Prostate gland (tissue), 2 donors: Measurements from ENCODE around the gene SAMHD1. TPM values are rescaled to one million over a fixed set of nuclear protein-coding genes. Genes with fewer than 3 reads are reported as not detected.
A peak's percentile ranks its signal among the peaks of the same experiment; 100 is the strongest.
"Not testable (repeated sequence)": the region's sequence is repeated elsewhere in the genome, so short reads cannot be mapped to it uniquely, and the experiment has no call there.

Experiments
- DNase-seq: peaks from one replicate; pipeline ENCODE4 v3.0.0-alpha.2; 2019; ENCODE audit warnings: low spot score
- H3K27ac ChIP-seq, 2 donors: fragments of 200-600 bp; sonication (generic); 2 replicates each; pipeline ENCODE4 v1.5.1; 2017 to 2019
- H3K27me3 ChIP-seq: fragments of 200-600 bp; sonication (generic); replicated peaks from 2 replicates; pipeline ENCODE4 v1.5.1; 2019; ENCODE audit not compliant: insufficient read depth
- H3K36me3 ChIP-seq, 2 donors: fragments of 200-600 bp; sonication (generic); 1 replicate in 1 of 2; 2 replicates in 1 of 2; pipeline versions ENCODE4 v1.5.1 to v1.8.1; 2017 to 2019
- H3K4me1 ChIP-seq: fragments of 200-600 bp; sonication (generic); replicated peaks from 2 replicates; pipeline ENCODE4 v1.5.1; 2019
- H3K4me3 ChIP-seq, 2 donors: fragments of 200-600 bp; sonication (generic); 2 replicates each; pipeline ENCODE4 v1.5.1; 2017 to 2019
- H3K9me3 ChIP-seq: fragments of 200-600 bp; sonication (generic); 2 replicates; pipeline ENCODE4 v1.5.1; 2017
- CTCF ChIP-seq, 4 experiments: fragments of 200-600 bp in 2 of 4; fragments of 450-650 bp in 2 of 4; sonication (generic) in 2 of 4; IDR thresholded peaks; 1 replicate in 3 of 4; 2 replicates in 1 of 4; pipeline ENCODE4 v1.5.1; 2016 to 2019; ENCODE audit warnings: antibody characterized with exemption in 4 of 4, mild to moderate bottlenecking in 2 of 4, moderate library complexity in 2 of 4
- POLR2A ChIP-seq: fragments of 450-650 bp; IDR thresholded peaks from one replicate; pipeline ENCODE4 v1.6.1; 2016; ENCODE audit warnings: antibody characterized with exemption, mild to moderate bottlenecking
- POLR2AphosphoS5 ChIP-seq: sonication (generic); formaldehyde crosslinking; IDR thresholded peaks from one replicate; pipeline ENCODE4 v1.6.1; 2017; ENCODE audit warnings: antibody characterized with exemption
- WGBS: methylation state at CpG from one replicate; pipeline ENCODE4 v1.1.5; 2018; 5-methylcytosine and 5-hydroxymethylcytosine counted together
- intact Hi-C: fragments of 100-400 bp; cut with DNase I; formaldehyde crosslinking; loops from one replicate; pipeline ENCODE4 v1.14.2; 2022
- total RNA-seq, 2 donors: library from RNA; depleted of rRNA; stranded (reverse); fragments of >200 nt; gene quantifications; one replicate each; pipeline ENCODE4 v1.1.0, GENCODE V29; 2016

SAMHD1 gene
- total RNA-seq, 2 donors from 2014 or later, result 24.9 to 72.2 TPM

GRCh38 chr20:36950414-36951197 lies 902 bp downstream of the SAMHD1 start:
- Histone ChIP-seq H3K27me3 (no peaks in the 10 kb centered on the region), H3K9me3 (no peaks in the 10 kb centered on the region), H3K27ac (peak overlapping the region; percentile 77 to 83), H3K36me3 (no peaks in the 10 kb centered on the region), H3K4me3 (peak overlapping the region; percentile 69 to 94), H3K4me1 (no peaks in the 10 kb centered on the region)
- 3% methylated on average over 23 of the region's 24 CpGs for WGBS
- no peak for TF ChIP-seq CTCF (IDR thresholded peaks at IDR 0.05)
- no peak for TF ChIP-seq POLR2AphosphoS5
- TF ChIP-seq POLR2A, result no peak
- DNase-seq, result peak; percentile 8
- intact Hi-C loops, result no loop called here

- Histone ChIP-seq H3K4me3 (no peak overlapping the region), H3K27me3 (no peaks in the 10 kb centered on the region), H3K9me3 (no peaks in the 10 kb centered on the region), H3K36me3 (no peaks in the 10 kb centered on the region), H3K4me1 (no peaks in the 10 kb centered on the region), H3K27ac (peak overlapping the region; percentile 11 to 47)
- TF ChIP-seq CTCF (IDR thresholded peaks at IDR 0.05) (no peak), POLR2A (no peak), POLR2AphosphoS5 (no peak)
- WGBS, result 4% methylated on average over 1 of the region's 1 CpG
- no peak for DNase-seq
- intact Hi-C loops, result no loop called here
Measured at GRCh38 chr20:36941401-36941835, 10.1 kb downstream of the SAMHD1 start.

GRCh38 chr20:36937402-36937770 lies 14.1 kb downstream of the SAMHD1 start:
- no peaks in the 10 kb centered on the region for H3K36me3 ChIP-seq
- intact Hi-C loops, result no loop called here
- H3K27ac ChIP-seq, result no peak overlapping the region
- H3K4me1 ChIP-seq, result no peaks in the 10 kb centered on the region
- no peak for DNase-seq
- no peaks in the 10 kb centered on the region for H3K27me3 ChIP-seq
- H3K4me3 ChIP-seq, result no peak overlapping the region
- no peaks in the 10 kb centered on the region for H3K9me3 ChIP-seq
- TF ChIP-seq POLR2AphosphoS5 (no peak), CTCF (IDR thresholded peaks at IDR 0.05) (no peak), POLR2A (no peak)

DNA sequence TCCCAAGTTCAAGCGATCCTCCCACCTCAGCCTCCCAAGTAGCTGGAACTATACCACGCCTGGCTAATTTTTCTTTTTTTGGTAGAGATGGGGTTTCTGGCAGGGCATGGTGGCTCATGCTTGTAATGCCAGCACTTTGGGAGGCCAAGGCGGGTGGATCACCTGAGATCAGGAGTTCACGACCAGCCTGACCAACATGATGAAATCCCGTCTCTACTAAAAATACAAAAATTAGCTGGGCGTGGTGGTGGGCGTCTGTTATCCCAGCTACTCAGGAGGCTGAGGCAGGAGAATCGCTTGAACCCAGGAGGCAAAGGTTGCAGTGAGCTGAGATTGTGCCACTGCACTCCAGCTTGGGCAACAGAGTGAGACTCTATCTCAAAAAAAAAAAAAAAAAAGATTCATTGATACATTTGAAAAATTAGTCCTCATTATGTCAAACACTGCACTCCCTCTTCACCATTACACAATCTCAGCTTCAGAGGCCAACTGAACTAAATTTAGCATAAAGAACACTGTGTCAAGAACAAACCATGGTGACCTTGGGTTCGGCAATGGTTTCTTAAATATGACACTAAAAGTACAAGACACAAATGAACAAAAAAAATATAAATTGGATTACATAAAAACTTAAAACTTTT lies 14.6 kb downstream of the SAMHD1 start:
- H3K27me3 ChIP-seq, H3K36me3 ChIP-seq, H3K9me3 ChIP-seq, H3K4me1 ChIP-seq, intact Hi-C loops, H3K27ac ChIP-seq, DNase-seq, H3K4me3 ChIP-seq: not testable (repeated sequence)
- WGBS, result 78% methylated on average over 9 of the region's 9 CpGs

- no peak for DNase-seq
- Histone ChIP-seq H3K9me3 (no peaks in the 10 kb centered on the region), H3K27ac (no peak overlapping the region), H3K4me3 (no peak overlapping the region), H3K36me3 (no peaks in the 10 kb centered on the region), H3K4me1 (no peaks in the 10 kb centered on the region), H3K27me3 (no peaks in the 10 kb centered on the region)
- intact Hi-C loops, result no loop called here
- whole genome bisulfite sequencing, result 76% methylated on average over 8 of the region's 8 CpGs
- no peak for TF ChIP-seq POLR2A
- TF ChIP-seq POLR2AphosphoS5, result no peak
- no peak for TF ChIP-seq CTCF (IDR thresholded peaks at IDR 0.05)
Measured at GRCh38 chr20:36936341-36936740, 15.2 kb downstream of the SAMHD1 start.

DNA sequence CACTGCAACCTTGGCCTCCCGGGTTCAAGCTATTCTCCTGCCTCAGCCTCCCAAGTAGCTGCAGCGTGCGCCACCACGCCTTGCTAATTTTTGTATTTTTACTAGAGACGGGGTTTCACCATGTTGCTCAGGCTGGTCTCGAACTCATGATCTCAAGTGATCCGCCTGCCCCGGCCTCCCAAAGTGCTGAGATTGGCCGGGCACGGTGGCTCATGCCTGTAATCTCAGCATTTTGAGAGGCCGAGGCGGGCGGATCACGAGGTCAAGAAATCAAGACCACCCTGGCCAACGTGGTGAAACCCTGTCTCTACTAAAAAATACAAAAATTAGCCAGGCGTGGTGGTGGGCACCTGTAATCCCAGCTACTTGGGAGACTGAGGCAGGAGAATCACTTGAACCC lies 17.9 kb downstream of the SAMHD1 start:
- H3K9me3 ChIP-seq, H3K36me3 ChIP-seq, H3K4me3 ChIP-seq, H3K27ac ChIP-seq, H3K4me1 ChIP-seq, intact Hi-C loops, H3K27me3 ChIP-seq, DNase-seq: not testable (repeated sequence)
- 95% methylated on average over 16 of the region's 16 CpGs for WGBS
